HG02642 (cell line): ENCODE data around the gene BCAS3.
"Not testable (repeated sequence)": the region's sequence is repeated elsewhere in the genome, so short reads cannot be mapped to it uniquely, and the experiment has no call there.

Source experiments
- ATAC-seq: cut with Tn5 transposase; IDR thresholded peaks from one replicate; pipeline ENCODE4 v1.9.1; 2021; ENCODE audit warnings: mild to moderate bottlenecking; ENCODE audit not compliant: unreplicated experiment, poor library complexity

Gene BCAS3

DNA sequence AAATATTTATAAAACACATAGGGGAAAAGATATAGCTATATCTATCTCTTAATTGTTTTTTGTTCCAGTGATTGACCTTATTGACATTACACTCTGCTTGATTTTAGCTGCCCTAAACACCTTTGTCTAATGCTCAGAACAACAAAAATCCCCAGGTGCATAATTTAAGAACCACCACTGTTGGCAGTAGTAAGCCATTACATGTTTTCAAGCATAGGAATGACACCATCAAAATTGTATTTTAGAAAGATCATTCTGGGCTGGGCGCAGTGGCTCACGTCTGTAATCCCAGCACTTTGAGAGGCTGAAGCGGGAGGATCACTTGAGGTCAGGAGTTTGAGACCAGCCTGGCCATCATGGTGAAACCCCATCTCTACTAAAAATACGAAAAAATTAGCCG lies 364.7 kb downstream of the BCAS3 start:
- ATAC-seq = not testable (repeated sequence)

DNA sequence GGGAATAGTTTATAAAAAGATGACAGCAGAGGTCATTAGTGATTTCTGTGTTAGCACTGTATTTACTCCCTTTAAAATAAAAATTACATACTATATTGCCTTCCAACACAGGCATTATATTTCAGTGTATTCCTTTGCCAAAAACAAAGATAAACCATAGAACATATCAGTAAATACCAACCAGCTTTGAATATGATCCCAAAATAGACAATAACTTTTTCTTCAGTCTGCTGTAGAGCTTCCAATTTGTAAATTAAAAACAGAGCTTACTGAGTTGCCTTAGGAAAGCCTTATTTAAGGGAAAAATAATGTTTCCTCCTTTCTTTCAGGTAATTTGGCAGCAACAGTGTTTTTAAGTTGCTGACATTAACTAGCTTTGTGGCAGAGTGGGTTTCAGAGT lies 369.9 kb downstream of the BCAS3 start:
- no peak for ATAC-seq

DNA sequence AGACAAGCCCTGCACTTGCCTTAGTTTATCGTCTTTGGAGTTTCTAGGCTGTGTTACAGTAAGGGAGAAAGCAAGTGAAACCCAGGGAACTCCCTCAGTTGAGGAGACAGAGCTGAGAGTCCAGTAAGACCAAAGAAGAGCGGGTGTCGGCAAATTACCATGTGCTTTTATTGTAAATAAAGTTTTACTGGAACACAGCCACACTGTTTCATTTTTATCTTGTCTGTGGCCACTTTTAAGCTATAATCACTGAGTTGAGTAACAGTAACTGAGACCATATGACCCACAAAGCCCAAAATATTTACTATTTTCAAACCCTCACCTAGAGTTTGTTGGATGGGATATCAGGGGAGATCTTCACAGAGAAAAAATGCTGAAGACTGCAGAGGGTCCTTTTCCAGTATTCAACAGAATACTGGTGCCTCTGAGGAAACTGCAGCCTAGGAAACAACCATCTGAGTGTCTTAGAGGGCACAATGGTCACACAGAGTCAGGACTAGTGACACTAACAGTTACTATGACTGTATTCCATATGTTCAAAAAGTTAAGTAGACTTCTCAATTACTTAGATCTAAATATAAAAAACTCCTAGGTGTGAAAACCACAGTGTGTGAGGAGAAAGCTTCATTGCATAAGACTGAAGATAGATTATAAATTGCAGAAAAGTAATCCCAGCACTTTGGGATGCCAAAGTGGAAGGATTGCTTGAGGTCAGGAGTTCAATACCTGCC lies 370.9 kb downstream of the BCAS3 start:
- ATAC-seq = no peak

DNA sequence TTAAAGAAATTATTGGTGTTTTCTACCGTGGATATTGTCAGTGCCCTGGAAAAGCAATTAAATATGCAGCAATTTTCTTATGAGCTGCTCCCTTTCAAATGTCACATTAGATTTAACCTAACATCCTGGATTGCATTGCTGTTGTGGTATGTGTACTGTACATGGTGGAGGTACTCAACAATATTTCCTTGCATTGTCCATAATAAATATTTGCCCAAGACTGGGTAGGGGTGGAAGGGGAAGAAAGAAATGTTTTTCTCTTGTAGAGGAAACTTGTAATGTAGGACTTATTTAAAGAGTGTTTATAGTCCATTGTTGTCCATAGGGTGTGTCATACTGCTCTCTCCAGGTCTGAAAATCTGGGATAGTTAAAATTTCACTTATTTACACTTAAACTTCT lies 375.8 kb downstream of the BCAS3 start:
- no peak for ATAC-seq

DNA sequence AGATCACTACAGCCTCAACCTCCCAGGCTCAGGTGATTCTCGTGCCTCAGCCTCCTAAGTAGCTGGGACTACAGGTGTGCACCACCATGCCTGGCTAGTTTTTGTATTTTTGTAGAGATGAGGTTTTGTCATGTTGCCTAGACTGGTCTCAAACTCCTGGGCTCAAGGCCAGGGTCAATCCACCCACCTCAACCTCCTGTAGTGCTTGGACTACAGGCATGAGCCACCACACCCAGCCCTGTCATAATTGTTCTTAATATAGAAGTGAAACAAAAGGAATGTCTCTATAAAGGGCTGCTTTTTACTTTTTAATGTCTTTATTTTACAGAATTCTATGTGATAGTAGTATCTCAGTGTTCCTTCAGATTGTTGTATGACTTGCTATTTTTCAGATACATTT lies 376.8 kb downstream of the BCAS3 start:
- no peak for ATAC-seq

DNA sequence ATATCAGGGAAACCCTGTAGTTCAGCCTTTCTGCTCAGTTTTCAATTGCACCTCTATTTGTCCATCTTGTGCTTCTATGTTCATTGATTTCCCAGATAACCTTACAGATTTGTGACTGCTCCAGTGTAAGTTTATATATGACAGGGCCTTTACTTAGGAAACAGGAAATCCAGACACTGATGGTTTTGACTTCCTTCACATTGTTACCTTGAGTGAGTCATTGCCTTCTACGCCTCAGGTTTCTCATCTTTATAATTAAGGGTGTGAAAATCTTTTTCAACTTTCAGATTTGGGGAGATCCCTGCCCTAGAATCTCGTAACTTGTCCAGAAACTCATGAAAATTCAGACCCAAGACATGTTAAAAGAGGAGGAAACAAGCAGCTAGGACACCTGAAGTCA lies 379.6 kb downstream of the BCAS3 start:
- no peak for ATAC-seq

DNA sequence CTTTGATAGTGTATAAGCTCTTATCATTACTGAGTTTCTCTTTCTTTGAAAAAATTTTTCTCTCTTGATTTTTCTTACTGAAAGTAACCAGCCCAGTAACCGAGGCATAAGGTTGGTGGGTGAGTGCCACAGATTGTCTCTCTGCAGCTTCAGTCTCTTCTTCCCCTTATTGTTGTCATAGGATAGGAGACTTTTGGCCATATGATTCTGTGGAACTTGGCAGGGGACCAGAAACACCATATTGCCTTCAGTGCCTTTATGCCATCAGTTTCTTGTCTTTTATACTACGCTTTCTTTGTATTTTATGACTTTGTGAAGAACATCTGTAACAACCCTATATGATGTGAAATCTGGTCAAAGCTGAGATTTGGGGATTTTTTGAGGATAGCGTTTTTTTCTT lies 380.4 kb downstream of the BCAS3 start:
- ATAC-seq = no peak

DNA sequence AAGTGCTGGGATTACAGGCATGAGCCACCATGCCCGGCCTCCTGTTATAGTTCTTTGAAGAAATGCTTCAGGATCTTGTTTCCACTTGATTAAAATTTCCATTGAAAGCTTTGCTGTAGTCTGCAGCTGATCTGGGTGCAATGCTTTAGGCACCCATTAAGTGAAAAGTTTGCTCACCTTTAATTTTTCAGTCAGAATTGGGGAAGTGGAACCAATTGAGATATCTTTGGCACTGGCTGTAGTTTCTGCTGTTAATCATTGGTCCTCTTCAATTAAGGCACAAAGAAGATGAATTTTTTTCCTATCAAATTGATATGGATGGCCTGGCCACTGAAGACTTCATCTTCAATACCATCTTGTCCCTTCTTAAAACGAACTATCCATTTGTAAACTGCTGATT lies 385.9 kb downstream of the BCAS3 start:
- ATAC-seq = no peak

DNA sequence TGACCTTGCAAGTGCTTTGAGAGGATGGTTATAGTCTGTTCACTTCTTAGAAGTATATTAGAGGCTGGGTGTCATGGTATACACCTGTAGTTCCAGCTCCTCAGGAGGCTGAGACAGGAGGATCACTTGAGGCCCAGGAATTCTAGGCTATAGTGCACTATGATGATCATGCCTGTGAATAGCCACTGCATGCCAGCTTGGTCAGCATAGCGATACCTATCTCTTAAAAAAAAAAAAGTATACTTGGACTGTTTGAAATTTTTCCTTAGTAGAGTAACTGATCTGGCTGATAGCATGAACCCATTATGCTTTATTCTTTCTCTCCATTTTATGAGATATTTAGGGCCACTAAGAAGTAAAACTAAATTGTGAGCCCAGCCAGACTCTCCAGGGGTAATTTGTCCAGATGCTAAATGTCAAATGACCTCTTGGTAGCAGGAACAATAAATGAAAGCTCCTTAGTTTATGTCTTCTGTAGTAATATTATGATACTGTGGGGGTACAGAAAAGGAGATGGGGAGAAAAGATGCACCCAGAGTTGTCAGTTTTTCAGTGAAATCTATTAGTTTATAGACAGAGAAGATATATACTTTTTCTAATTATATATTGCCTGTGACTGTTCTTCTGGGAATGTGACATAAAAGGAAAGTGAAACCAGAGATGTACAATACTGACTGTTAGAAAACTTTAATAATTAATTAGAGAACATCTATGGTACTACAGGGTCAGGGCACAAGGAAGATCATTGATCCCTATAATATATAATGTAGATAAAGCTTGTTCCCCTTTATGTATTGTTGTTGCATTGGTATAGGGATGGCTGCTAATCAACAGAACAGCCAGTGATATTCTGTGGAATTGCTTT lies 386.7 kb downstream of the BCAS3 start:
- ATAC-seq = no peak

DNA sequence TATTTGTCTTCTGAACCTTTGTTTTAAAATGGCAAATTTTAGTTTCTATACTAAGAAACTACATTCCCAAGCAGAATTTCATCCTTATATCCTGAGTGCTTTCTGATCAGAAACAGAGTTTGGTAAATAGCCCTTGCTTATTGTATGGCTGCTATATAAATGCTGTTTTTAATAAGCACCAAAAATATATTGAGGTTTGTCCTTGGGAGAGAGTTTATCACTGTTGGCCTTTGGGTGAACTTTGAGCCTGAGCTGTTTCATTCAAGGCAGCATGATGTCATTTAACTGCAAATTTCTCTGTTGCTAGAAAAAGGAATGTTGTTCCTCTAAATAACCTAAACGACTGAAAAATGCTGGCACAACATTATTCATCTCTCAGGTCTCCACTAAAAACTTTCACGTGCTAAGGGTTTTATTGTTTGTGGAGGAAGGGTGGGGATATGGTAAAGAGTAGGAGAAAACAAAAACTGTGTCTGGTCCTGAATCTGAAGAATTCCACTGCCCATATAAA lies 387.7 kb downstream of the BCAS3 start:
- ATAC-seq = no peak

DNA sequence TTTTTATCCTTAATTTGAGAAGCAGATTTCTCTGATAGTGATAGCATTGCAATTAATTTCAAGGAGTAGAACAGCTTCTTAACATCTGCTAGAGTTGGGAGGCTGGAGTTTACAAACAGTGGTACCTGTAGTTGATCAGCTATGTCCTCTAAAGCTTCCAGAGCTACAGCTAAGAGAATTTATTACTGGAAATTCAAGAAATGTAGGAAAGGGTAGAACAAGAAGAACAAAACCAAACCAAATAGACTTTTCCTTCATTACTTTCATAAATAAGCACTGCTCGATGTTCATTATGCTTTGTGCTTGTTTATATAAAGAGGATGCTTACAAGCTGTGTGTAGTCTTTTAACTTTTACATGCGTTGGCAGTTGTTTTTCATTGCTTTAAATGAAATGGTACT lies 388.4 kb downstream of the BCAS3 start:
- ATAC-seq = no peak

DNA sequence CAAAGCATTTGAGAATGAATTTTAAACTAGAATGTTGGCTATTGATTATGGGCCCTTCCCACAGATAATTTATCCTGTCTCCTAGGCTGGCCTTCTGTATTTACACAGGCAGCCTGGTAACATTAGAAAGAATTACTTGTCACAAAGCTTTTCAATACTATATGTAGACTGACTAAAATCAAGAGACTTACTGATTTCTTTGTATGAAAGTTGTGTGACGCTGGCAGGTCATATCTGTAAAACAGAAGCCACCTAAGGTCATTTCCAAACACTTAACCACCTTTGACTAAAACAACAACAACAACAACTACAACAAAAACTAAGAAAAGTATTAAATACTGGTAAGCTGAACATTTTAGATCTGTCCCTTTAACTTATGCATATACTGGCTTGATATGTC lies 393.0 kb downstream of the BCAS3 start:
- no peak for ATAC-seq

DNA sequence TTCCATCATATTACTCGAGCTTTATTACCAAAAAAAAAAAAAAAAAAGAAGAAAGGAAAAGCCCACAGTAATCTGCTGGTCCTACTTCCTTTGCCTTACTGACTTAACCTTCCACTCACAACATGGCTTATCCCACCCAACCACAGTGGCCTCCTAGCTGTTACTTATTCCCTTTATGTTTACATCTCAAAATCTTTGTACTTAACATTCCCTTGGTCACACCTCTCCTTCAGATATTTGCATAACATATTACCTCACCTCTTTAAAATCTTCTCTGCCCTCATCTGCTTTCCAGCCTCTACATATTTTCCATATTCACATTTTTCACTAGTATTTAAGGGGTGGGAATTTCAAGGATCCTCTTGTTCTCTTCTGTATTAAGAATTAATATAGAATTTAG lies 395.0 kb downstream of the BCAS3 start:
- ATAC-seq = no peak

DNA sequence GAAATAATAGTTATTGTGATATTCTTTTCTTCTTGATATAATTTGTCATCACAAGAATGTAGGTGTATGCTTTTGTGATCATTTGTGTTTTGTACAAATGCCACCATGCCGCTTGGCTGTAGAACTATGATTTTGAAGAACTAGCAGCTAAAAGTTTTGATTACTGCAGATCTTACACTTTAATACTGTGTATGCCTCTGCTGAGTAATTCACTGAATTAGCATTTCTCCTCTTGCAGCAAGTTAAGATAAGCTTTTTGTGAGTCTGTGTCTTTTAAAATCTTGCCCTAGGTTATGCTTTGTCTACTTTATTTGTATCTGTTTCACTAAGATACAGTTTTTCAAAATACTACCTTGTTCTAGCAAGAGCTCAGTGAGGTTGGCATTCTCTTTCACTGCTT lies 395.5 kb downstream of the BCAS3 start:
- ATAC-seq = no peak

DNA sequence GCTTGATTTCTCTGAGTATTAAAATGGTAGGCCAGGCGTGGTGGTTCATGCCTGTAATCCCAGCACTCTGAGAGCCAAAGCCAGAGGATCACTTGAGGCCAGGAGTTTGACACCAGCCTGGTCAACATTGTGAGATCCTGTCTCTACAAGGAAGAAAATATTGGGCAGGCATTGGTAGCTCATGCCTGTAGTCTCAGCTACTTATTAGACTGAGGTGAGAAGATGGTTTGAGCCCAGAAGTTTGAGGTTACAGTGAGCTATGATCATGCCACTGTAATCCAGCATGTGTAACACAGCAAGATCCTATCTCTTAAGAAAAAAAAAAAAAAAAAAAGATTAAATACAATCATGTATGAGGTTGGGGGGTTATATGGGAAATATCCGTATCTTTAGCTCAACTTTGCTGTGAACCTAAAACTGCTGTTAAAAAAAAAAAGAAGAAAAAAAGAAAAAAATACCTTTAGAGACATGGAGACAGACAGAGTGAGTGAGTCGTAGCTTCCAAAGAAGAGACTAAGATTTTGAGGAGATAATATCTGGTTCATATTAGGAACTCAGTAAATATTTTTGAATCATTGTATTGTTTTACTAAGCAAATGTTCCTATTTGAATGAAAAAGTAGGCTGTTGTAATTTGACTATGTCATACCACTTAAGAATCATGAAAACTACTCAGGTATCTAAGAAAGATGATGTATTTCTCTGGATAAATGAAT lies 396.3 kb downstream of the BCAS3 start:
- no peak for ATAC-seq

DNA sequence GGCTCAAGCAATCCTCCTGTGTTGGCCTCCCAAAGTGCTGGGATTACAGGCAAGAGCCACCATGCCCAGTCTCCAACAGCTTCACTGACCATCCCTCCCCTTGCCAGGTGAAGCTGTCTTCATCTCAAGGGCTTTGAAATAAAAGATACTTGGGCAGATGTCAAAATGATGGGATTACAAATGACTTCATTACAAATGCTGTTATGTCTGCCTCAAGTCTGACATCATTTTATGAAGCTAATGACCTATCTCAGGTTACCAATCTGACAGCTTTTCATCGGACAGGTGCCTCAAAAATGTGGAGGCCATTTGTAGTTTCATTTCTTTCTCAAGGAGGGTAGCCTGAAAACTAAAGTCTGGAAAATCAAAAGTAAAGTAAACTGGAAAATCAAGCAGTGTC lies 398.3 kb downstream of the BCAS3 start:
- no peak for ATAC-seq

DNA sequence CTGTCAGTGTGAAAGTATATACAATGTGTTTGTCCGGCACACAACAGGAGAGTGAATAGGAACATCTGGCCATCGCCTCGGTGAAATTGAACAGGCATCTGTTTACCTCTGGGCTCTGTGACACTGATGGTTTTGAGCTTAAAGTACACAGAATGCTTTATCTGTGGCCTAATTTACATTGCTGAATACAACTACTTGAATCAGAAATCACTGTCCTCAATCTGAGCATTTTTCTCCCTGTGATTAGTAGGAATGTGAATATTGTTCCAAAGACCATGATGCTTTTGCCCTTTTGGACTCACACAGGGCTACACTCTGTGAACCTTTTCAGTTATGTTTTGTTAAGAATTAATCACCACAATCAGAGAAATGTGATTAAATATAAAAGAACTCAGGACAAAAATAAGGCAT lies 399.0 kb downstream of the BCAS3 start:
- ATAC-seq = no peak

DNA sequence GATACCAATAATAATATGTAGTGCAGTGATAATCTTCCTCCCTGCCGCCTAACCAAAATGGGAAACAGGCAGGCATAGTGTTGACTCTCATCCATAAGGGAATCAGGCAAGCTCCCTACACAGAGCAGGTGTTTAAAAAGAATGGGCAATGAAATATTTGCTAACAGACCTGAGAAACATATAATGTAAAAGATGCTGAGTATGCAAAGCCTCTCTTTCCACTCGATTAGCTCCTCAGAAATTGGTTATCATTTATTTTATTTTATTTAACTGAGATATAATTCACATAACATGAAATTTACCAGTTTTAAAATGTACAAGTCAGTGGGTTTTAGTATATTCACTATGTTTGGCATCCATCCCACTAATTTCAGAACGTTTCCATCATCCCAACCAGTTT lies 404.3 kb downstream of the BCAS3 start:
- no peak for ATAC-seq

DNA sequence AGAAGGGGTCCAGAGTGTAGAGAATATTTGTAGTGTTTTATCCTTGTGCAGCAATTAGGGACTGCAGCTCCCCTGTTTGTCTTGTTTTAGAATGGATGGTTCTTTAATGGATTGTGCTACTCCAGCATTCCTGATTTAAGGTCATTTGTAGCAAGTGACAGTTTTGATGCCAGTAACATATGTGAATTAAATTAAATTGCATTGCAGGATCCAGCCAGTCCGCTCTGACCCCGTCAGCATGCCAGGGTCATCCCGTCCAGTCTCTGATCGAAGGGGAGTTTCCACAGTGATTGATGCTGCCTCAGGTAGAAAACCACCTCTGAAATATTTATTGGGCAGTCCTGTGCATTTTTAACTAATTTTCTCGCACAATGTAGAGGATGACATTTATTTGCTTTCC lies 406.6 kb downstream of the BCAS3 start:
- ATAC-seq = no peak

DNA sequence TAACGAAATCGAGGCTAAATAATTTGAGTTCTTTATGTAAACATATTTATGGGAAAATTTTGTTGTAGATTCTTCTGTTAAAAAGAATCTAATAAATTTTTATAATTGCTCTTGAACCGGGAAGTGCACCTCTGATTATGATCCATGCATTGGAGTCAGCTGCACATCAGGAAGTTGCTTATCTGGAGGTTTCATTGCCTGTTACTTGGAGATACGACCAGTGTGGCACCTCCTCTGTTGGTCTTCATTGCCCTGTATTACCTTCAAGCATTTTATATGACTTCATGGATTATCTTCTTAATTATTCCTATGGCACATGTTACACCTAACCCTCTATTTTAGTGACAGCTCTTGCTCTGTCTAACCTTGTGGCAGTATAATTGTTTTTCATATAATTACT lies 409.4 kb downstream of the BCAS3 start:
- ATAC-seq = no peak

DNA sequence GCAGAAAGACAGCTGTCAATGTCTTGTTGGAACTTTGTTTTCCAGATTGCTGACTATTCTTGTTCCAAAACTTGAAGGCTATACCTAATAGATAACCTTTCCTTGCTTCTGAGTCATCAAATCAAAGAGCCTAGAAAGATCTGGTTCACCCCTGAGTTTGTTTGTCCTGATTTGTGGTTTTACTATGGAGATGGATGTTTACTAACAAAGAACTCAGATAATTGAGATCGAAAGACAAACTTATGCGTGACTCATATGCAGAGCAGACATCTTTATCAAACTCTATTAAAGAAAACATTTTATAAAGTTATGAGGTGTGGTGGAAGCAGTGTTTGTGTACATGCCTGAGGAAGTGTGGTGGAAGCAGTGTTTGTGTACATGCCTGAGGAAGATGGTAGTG lies 410.9 kb downstream of the BCAS3 start:
- ATAC-seq = no peak
